ENCODE results near the gene HRC. TPM values are rescaled to one million over a fixed set of nuclear protein-coding genes. Genes with fewer than 3 reads are reported as not detected.
"Not testable (repeated sequence)": the region's sequence is repeated elsewhere in the genome, so short reads cannot be mapped to it uniquely, and the experiment has no call there.

Gene HRC
- total RNA-seq, 1 experiment from 2014 or later = not detected

DNA sequence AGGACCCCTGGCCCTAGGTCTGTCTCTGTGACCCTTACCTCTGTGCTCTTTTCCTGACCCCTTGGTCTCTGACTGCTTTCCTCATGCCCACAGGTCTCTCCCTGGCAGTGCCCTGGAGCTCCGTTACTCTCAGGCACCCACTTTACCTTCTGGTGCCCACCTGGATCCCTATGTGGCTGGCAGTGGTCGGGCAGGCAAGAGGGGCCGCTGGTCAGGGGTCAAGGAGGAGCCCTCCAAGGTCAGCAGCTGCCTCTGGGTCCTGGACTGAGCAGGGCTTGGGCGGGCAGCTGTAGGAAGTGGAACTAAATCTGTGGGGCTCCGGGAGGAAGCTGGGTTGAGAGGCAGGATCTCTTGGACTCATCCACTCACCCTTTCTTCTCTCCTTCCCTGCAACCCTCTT, 19.5 kb downstream of the HRC start:
- DNase-seq (ENCODE audit: low read depth) = no peak

GRCh38 chr19:49133621-49134454, 21.4 kb downstream of the HRC start:
- DNase-seq (ENCODE audit: low read depth) = no peak

DNA sequence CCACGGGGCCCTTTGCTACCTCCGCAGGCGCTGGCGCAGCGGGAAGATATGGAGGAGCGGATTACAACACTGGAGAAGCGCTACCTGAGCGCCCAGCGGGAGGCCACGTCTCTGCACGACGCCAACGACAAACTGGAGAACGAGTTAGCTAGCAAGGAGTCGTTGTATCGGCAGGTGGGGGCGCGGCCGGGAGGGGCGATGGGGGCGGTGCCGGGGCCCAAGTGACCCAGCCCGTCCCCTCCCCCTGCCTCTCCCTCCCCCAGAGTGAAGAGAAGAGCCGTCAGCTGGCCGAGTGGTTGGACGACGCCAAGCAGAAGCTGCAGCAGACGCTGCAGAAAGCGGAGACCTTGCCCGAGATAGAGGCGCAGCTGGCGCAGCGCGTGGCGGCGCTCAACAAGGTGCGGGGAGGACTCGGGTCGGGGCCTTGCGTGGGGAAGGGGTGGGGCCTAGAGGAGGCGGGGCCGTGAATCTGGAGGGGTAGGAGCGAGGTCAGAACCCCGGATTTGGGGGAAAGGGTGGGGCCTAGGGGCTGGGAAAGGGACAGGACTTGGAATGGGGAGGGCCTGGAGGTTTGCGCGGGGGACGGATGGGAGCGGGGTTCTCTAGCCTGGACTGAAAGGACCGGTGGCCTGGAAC, 22.1 kb downstream of the HRC start:
- DNase-seq (ENCODE audit: low read depth) = no peak

DNA sequence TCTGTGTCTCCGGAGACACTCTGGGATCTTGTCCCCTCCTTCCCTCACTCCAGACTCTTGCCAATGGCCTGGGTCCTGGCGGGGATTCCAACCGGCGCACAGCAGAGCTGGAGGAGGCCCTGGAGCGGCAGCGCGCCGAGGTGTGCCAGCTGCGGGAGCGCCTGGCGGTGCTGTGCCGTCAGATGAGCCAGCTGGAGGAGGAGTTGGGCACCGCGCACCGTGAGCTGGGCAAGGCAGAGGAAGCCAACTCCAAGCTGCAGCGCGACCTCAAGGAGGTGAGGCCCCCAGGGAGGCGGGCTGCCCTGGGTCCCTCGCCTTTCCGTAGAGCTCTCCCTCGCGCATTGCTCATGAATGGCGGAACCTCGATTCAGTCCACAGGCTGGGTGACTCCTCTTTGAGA, 24.9 kb downstream of the HRC start:
- DNase-seq (ENCODE audit: low read depth) = no peak

DNA sequence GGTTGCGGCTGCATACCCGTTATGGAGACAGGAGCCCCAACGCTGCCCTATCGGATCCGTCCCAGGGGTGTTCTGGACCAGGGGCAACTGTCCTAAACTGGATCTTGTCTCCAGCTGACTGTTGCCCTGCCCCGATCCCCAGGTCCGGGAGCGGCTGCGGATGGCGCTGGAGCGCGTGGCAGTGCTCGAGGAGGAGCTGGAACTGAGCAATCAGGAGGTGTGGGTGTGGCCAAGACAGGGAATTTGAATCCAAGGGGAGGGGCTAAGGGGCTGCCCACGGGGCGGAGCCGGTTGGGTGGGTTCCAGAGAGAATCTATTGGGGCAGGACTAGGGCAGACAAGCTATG, 26.0 kb downstream of the HRC start:
- no peak for DNase-seq (ENCODE audit: low read depth)

- DNase-seq (ENCODE audit: low read depth) = no peak
Observed at GRCh38 chr19:49128545-49129237, 26.5 kb downstream of the HRC start.

GRCh38 chr19:49127674-49128544, 27.3 kb downstream of the HRC start:
- DNase-seq (ENCODE audit: low read depth) = peak; percentile 95

DNA sequence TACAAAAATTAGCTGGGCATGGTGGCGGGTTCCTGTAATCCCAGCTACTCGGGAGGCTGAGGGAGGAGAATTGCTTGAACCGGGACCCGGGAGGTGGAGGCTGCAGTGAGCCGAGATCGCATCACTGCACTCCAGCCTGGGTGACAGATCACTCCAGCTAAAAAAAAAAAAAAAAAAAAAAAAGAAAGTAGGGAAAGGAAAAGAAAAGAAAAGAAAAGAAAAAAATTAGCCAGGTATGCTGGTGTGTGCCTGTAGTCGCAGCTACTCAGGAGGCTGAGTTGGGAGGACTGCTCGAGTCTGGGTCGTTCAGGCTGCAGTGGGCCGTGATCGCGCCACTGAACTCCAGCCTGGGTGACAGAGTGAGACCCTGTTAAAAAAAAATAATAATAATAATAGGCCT, 28.0 kb downstream of the HRC start:
- not testable (repeated sequence) for DNase-seq (ENCODE audit: low read depth)

DNA sequence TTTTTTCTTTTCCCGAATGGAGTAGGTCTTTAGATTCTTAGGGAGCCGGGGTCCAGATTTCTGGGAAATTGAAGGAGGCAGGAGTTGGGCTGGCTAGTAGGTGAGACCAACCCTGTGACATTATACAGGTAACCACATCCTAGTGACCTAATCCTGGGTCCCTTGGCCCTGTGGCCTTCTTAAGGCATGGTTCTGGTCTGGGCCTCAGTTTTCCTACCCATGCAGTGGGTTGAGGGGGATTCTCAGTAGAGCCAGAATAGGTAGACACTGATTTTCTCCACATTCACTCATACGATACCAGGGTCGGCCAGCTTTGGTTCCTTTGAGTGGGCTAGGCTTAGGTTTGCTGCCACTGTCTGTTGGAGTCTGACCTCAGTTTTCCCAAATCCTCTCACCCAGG, 28.6 kb downstream of the HRC start:
- DNase-seq (ENCODE audit: low read depth) = no peak

GRCh38 chr19:49125025-49125731, 30.0 kb downstream of the HRC start:
- DNase-seq (ENCODE audit: low read depth) = no peak

GRCh38 chr19:49123285-49123684, 31.9 kb downstream of the HRC start:
- DNase-seq (ENCODE audit: low read depth) = not testable (repeated sequence)

GRCh38 chr19:49121841-49122240, 33.4 kb downstream of the HRC start:
- not testable (repeated sequence) for DNase-seq (ENCODE audit: low read depth)

- DNase-seq (ENCODE audit: low read depth) = no peak
Observed at GRCh38 chr19:49120868-49121267, 34.3 kb downstream of the HRC start.

GRCh38 chr19:49120325-49120683, 34.9 kb downstream of the HRC start:
- no peak for DNase-seq (ENCODE audit: low read depth)

- DNase-seq (ENCODE audit: low read depth) = peak; percentile 68
Observed at GRCh38 chr19:49119411-49120324, 35.5 kb downstream of the HRC start, which contains the start of gene PPFIA3. Gene PPFIA3 (plus strand): TSS chr19:49119544. CDS start chr19:49127874, 8,330 bp downstream.

GRCh38 chr19:49118565-49119410, 36.4 kb downstream of the HRC start, which contains the start of gene C19orf73:
Gene C19orf73 (minus strand): TSS chr19:49119143. CDS start chr19:49119022, 121 bp downstream.
- peak; percentile 89 for DNase-seq (ENCODE audit: low read depth)

DNA sequence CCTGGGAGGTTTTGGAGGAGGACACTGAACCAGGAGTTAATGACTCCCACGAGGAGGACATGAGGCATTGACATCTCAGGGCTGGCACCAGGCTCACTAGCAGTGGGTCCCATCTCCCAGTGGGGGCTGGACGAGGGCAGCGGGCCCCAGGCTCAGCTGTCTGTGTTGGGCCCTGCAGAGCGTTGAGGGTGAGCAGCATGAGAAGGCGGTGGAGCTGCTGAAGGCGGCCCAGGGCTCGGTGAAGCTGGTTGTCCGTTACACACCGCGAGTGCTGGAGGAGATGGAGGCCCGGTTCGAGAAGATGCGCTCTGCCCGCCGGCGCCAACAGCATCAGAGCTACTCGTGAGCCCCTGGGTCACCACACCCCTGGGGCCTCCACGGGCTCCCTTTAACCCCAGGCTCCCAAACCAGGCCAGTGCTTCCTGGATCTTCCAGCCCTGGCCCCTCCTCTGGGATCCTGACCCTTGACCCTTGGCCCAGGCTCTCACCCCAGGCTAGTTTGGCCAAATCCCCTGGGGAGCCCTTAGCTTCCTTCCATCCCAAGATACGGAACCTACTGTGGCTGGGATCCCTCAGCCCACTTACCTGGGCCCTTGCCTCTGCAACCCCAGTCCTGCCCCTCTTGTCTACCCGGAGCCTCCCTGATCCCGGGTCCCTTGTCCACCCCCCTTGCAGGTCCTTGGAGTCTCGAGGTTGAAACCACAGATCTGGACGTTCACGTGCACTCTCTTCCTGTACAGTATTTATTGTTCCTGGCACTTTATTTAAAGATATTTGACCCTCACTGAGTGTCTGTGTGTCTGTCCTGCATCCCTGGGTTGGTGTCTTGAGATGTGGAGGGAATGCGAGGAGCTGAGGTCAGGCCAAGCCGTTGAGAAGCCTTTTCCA, 37.3 kb downstream of the HRC start:
- DNase-seq (ENCODE audit: low read depth) = no peak

- no peak for DNase-seq (ENCODE audit: low read depth)
Observed at GRCh38 chr19:49116544-49116943, 38.7 kb downstream of the HRC start.
